Left ventricle myocardium inferior (tissue), 1 donor: ENCODE data around the gene RARA. TPM values are rescaled to one million over a fixed set of nuclear protein-coding genes. Genes with fewer than 3 reads are reported as not detected.

Experiments used
- DNase-seq: peaks from one replicate; pipeline ENCODE4 v3.0.0-alpha.2; 2020
- H3K27ac ChIP-seq: fragments of 200-600 bp; replicated peaks from 2 replicates; pipeline ENCODE4 v1.8.0; 2021
- H3K27me3 ChIP-seq: fragments of 200-600 bp; 2 replicates; pipeline ENCODE4 v1.8.0; 2021; ENCODE audit warnings: low read depth
- H3K36me3 ChIP-seq: fragments of 200-600 bp; 2 replicates; pipeline ENCODE4 v1.8.0; 2021
- H3K4me1 ChIP-seq: fragments of 200-600 bp; 2 replicates; pipeline ENCODE4 v1.8.0; 2021
- H3K4me3 ChIP-seq: fragments of 200-600 bp; 2 replicates; pipeline ENCODE4 v1.8.0; 2021; ENCODE audit warnings: mild to moderate bottlenecking, moderate library complexity
- H3K9me3 ChIP-seq: fragments of 200-600 bp; replicated peaks from 2 replicates; pipeline ENCODE4 v1.8.0; 2021
- intact Hi-C: fragments of 100-400 bp; cut with micrococcal nuclease; formaldehyde crosslinking; loops from one replicate; pipeline ENCODE4 v1.11.0; 2022
- total RNA-seq: library from RNA; stranded (reverse); fragmentation: NEBNext Ultra II Directional; extraction: Animal tissue kit (Norgen Biotek cat#: 25700); gene quantifications from one replicate; pipeline ENCODE4 v1.2.1, GENCODE V29; 2021
- TF ChIP-seq, protein P1 (sequence below): fragments of 200-600 bp; IDR thresholded peaks from 2 replicates; pipeline ENCODE4 v1.8.0; 2021; ENCODE audit warnings: antibody characterized with exemption, mild to moderate bottlenecking, borderline replicate concordance
- donor health status: DM: no; HTN: yes; CAD: no; lungs with severe emphysema.

RARA gene
- total RNA-seq, 1 donor from 2014 or later, result 17.1 TPM

GRCh38 chr17:40326014-40326831 lies 17.2 kb downstream of the RARA start:
- Histone ChIP-seq H3K4me3 (no peak overlapping the region), H3K27ac (peak overlapping the region; percentile 90), H3K4me1 (peaks cover 100% of the 10 kb centered on the region), H3K9me3 (no peaks in the 10 kb centered on the region), H3K36me3 (peaks cover 4% of the 10 kb centered on the region), H3K27me3 (no peaks in the 10 kb centered on the region)
- intact Hi-C loops, result no loop called here
- TF ChIP-seq, protein P1, sequence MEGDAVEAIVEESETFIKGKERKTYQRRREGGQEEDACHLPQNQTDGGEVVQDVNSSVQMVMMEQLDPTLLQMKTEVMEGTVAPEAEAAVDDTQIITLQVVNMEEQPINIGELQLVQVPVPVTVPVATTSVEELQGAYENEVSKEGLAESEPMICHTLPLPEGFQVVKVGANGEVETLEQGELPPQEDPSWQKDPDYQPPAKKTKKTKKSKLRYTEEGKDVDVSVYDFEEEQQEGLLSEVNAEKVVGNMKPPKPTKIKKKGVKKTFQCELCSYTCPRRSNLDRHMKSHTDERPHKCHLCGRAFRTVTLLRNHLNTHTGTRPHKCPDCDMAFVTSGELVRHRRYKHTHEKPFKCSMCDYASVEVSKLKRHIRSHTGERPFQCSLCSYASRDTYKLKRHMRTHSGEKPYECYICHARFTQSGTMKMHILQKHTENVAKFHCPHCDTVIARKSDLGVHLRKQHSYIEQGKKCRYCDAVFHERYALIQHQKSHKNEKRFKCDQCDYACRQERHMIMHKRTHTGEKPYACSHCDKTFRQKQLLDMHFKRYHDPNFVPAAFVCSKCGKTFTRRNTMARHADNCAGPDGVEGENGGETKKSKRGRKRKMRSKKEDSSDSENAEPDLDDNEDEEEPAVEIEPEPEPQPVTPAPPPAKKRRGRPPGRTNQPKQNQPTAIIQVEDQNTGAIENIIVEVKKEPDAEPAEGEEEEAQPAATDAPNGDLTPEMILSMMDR, result no peak
- peak; percentile 22 for DNase-seq

- intact Hi-C loops, result no loop called here
Measured at GRCh38 chr17:40326832-40327199, 17.8 kb downstream of the RARA start.

GRCh38 chr17:40327244-40327729 lies 18.3 kb downstream of the RARA start:
- intact Hi-C loops, result no loop called here
- Histone ChIP-seq H3K9me3 (no peaks in the 10 kb centered on the region), H3K27me3 (no peaks in the 10 kb centered on the region), H3K4me1 (peaks cover 100% of the 10 kb centered on the region), H3K4me3 (no peak overlapping the region), H3K36me3 (peaks cover 7% of the 10 kb centered on the region), H3K27ac (peak overlapping the region; percentile 90)
- DNase-seq, result peak; percentile 12
- TF ChIP-seq, protein P1, result no peak

More at GRCh38 chr17:40326832-40327199, 17.8 kb downstream of the RARA start:
- Histone ChIP-seq H3K4me3 (no peak overlapping the region), H3K27me3 (no peaks in the 10 kb centered on the region), H3K9me3 (no peaks in the 10 kb centered on the region), H3K4me1 (peaks cover 100% of the 10 kb centered on the region), H3K36me3 (peaks cover 7% of the 10 kb centered on the region), H3K27ac (peak overlapping the region; percentile 90)
- peak; percentile 16 for DNase-seq
- TF ChIP-seq, protein P1, result no peak

- intact Hi-C loops, result no loop called here
- Histone ChIP-seq H3K27ac (peak overlapping the region; percentile 90), H3K4me1 (peaks cover 100% of the 10 kb centered on the region), H3K27me3 (no peaks in the 10 kb centered on the region), H3K4me3 (no peak overlapping the region), H3K9me3 (no peaks in the 10 kb centered on the region), H3K36me3 (peaks cover 7% of the 10 kb centered on the region)
- peak; percentile 71 for DNase-seq
- TF ChIP-seq, protein P1, result no peak
Measured at GRCh38 chr17:40327735-40328385, 18.9 kb downstream of the RARA start.

DNA sequence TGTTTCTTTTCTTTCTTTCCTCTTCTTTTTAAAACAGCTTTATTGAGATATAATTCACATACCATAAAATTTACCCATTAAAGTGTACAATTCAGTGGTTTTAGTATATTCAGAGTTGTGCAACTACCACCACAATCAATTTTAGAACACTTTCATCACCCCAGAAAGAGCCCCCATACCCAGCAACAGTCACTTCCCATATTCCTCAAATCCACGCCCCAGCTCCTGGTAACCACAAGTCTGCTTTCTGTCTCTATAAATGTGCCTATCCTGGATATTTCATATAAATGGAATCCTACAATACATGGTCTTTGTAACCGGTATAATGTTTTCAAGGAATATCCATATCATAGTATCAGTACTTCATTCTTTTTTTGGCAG lies 19.4 kb downstream of the RARA start:
- H3K27me3 ChIP-seq, result no peaks in the 10 kb centered on the region
- TF ChIP-seq, protein P1, result no peak
- H3K27ac ChIP-seq, result peak overlapping the region; percentile 90
- H3K4me1 ChIP-seq, result peaks cover 100% of the 10 kb centered on the region
- no peak for DNase-seq
- intact Hi-C loops, result no loop called here
- peaks cover 7% of the 10 kb centered on the region for H3K36me3 ChIP-seq
- H3K9me3 ChIP-seq, result no peaks in the 10 kb centered on the region
- no peak overlapping the region for H3K4me3 ChIP-seq
